ENCODE measurements around the gene TTC3.

The TTC3 gene

GRCh38 chr21:37076087-37076850, 3.2 kb downstream of the TTC3 start:
- Histone ChIP-seq H3K4me1 (ENCODE audit: control insufficient read depth in 1 of 2, insufficient read depth in 2 of 2, low read length in 2 of 2) (peaks cover 13 to 23% of the 10 kb centered on the region in 2 donors), H3K27me3 (ENCODE audit: low read depth, low read length) (no peaks in the 10 kb centered on the region), H3K36me3 (ENCODE audit: control insufficient read depth in 1 of 2, insufficient read depth in 2 of 2, low read length in 2 of 2) (peaks cover 0 to 9% of the 10 kb centered on the region in 2 donors), H3K9me3 (ENCODE audit: control insufficient read depth in 1 of 2, low read length in 2 of 2) (no peaks in the 10 kb centered on the region), H3K27ac (ENCODE audit: low read length) (no peak overlapping the region), H3K4me3 (ENCODE audit: low read depth in 1 of 2, low read length in 2 of 2) (no peak overlapping the region)

- Histone ChIP-seq H3K9me3 (ENCODE audit: control insufficient read depth in 1 of 2, low read length in 2 of 2) (no peaks in the 10 kb centered on the region), H3K4me1 (ENCODE audit: control insufficient read depth in 1 of 2, insufficient read depth in 2 of 2, low read length in 2 of 2) (peaks cover 5 to 20% of the 10 kb centered on the region in 2 donors), H3K27ac (ENCODE audit: low read length) (no peak overlapping the region), H3K4me3 (ENCODE audit: low read depth in 1 of 2, low read length in 2 of 2) (no peak overlapping the region), H3K27me3 (ENCODE audit: low read depth, low read length) (no peaks in the 10 kb centered on the region), H3K36me3 (ENCODE audit: control insufficient read depth in 1 of 2, insufficient read depth in 2 of 2, low read length in 2 of 2) (peaks cover 0 to 4% of the 10 kb centered on the region in 2 donors)
These were observed 4.3 kb downstream of the TTC3 start for GRCh38 chr21:37077403-37077802.

GRCh38 chr21:37079211-37079824, 6.3 kb downstream of the TTC3 start:
- Histone ChIP-seq H3K4me1 (ENCODE audit: control insufficient read depth in 1 of 2, insufficient read depth in 2 of 2, low read length in 2 of 2) (peaks cover 16 to 25% of the 10 kb centered on the region in 2 donors), H3K9me3 (ENCODE audit: control insufficient read depth in 1 of 2, low read length in 2 of 2) (no peaks in the 10 kb centered on the region), H3K27me3 (ENCODE audit: low read depth, low read length) (no peaks in the 10 kb centered on the region), H3K36me3 (ENCODE audit: control insufficient read depth in 1 of 2, insufficient read depth in 2 of 2, low read length in 2 of 2) (no peaks in the 10 kb centered on the region), H3K27ac (ENCODE audit: low read length) (no peak overlapping the region), H3K4me3 (ENCODE audit: low read depth in 1 of 2, low read length in 2 of 2) (no peak overlapping the region)

GRCh38 chr21:37082375-37082774, 9.3 kb downstream of the TTC3 start:
- Histone ChIP-seq H3K9me3 (ENCODE audit: control insufficient read depth in 1 of 2, low read length in 2 of 2) (no peaks in the 10 kb centered on the region), H3K36me3 (ENCODE audit: control insufficient read depth in 1 of 2, insufficient read depth in 2 of 2, low read length in 2 of 2) (no peaks in the 10 kb centered on the region), H3K27ac (ENCODE audit: low read length) (no peak overlapping the region), H3K4me1 (ENCODE audit: control insufficient read depth in 1 of 2, insufficient read depth in 2 of 2, low read length in 2 of 2) (peaks cover 11% of the 10 kb centered on the region in 2 donors), H3K27me3 (ENCODE audit: low read depth, low read length) (no peaks in the 10 kb centered on the region), H3K4me3 (ENCODE audit: low read depth in 1 of 2, low read length in 2 of 2) (no peak overlapping the region)

- Histone ChIP-seq H3K4me1 (ENCODE audit: control insufficient read depth in 1 of 2, insufficient read depth in 2 of 2, low read length in 2 of 2) (peaks cover 11% of the 10 kb centered on the region in 2 donors), H3K9me3 (ENCODE audit: control insufficient read depth in 1 of 2, low read length in 2 of 2) (no peaks in the 10 kb centered on the region), H3K4me3 (ENCODE audit: low read depth in 1 of 2, low read length in 2 of 2) (no peak overlapping the region), H3K27ac (ENCODE audit: low read length) (no peak overlapping the region), H3K27me3 (ENCODE audit: low read depth, low read length) (no peaks in the 10 kb centered on the region), H3K36me3 (ENCODE audit: control insufficient read depth in 1 of 2, insufficient read depth in 2 of 2, low read length in 2 of 2) (no peaks in the 10 kb centered on the region)
These were observed 9.9 kb downstream of the TTC3 start for GRCh38 chr21:37082856-37083528.

- H3K4me1 ChIP-seq (ENCODE audit: control insufficient read depth in 1 of 2, insufficient read depth in 2 of 2, low read length in 2 of 2), result peaks cover 11% of the 10 kb centered on the region in 2 donors
- no peak overlapping the region for H3K27ac ChIP-seq (ENCODE audit: low read length)
- H3K27me3 ChIP-seq (ENCODE audit: low read depth, low read length), result no peaks in the 10 kb centered on the region
- no peaks in the 10 kb centered on the region for H3K9me3 ChIP-seq (ENCODE audit: control insufficient read depth in 1 of 2, low read length in 2 of 2)
- H3K36me3 ChIP-seq (ENCODE audit: control insufficient read depth in 1 of 2, insufficient read depth in 2 of 2, low read length in 2 of 2), result peaks cover 0 to 3% of the 10 kb centered on the region in 2 donors
- no peak overlapping the region for H3K4me3 ChIP-seq (ENCODE audit: low read depth in 1 of 2, low read length in 2 of 2)
These were observed 12.7 kb downstream of the TTC3 start for GRCh38 chr21:37085726-37086125.

GRCh38 chr21:37087188-37087587, 14.1 kb downstream of the TTC3 start:
- Histone ChIP-seq H3K4me1 (ENCODE audit: control insufficient read depth in 1 of 2, insufficient read depth in 2 of 2, low read length in 2 of 2) (peaks cover 9 to 11% of the 10 kb centered on the region in 2 donors), H3K27me3 (ENCODE audit: low read depth, low read length) (no peaks in the 10 kb centered on the region), H3K4me3 (ENCODE audit: low read depth in 1 of 2, low read length in 2 of 2) (no peak overlapping the region), H3K36me3 (ENCODE audit: control insufficient read depth in 1 of 2, insufficient read depth in 2 of 2, low read length in 2 of 2) (peaks cover 0 to 11% of the 10 kb centered on the region in 2 donors), H3K27ac (ENCODE audit: low read length) (no peak overlapping the region), H3K9me3 (ENCODE audit: control insufficient read depth in 1 of 2, low read length in 2 of 2) (no peaks in the 10 kb centered on the region)

GRCh38 chr21:37088186-37088735, 15.2 kb downstream of the TTC3 start:
- H3K27me3 ChIP-seq (ENCODE audit: low read depth, low read length), result no peaks in the 10 kb centered on the region
- H3K9me3 ChIP-seq (ENCODE audit: control insufficient read depth in 1 of 2, low read length in 2 of 2), result no peaks in the 10 kb centered on the region
- H3K27ac ChIP-seq (ENCODE audit: low read length), result no peak overlapping the region
- no peak overlapping the region for H3K4me3 ChIP-seq (ENCODE audit: low read depth in 1 of 2, low read length in 2 of 2)
- peaks cover 0 to 13% of the 10 kb centered on the region in 2 donors for H3K36me3 ChIP-seq (ENCODE audit: control insufficient read depth in 1 of 2, insufficient read depth in 2 of 2, low read length in 2 of 2)
- H3K4me1 ChIP-seq (ENCODE audit: control insufficient read depth in 1 of 2, insufficient read depth in 2 of 2, low read length in 2 of 2), result peaks cover under 1 to 8% of the 10 kb centered on the region in 2 donors

GRCh38 chr21:37093977-37094376, 20.9 kb downstream of the TTC3 start:
- peaks cover 31 to 36% of the 10 kb centered on the region in 2 donors for H3K36me3 ChIP-seq (ENCODE audit: control insufficient read depth in 1 of 2, insufficient read depth in 2 of 2, low read length in 2 of 2)
- no peaks in the 10 kb centered on the region for H3K4me1 ChIP-seq (ENCODE audit: control insufficient read depth in 1 of 2, insufficient read depth in 2 of 2, low read length in 2 of 2)
- no peak overlapping the region for H3K4me3 ChIP-seq (ENCODE audit: low read depth in 1 of 2, low read length in 2 of 2)

GRCh38 chr21:37095821-37096220, 22.8 kb downstream of the TTC3 start:
- Histone ChIP-seq H3K27ac (ENCODE audit: low read length) (no peak overlapping the region), H3K27me3 (ENCODE audit: low read depth, low read length) (no peaks in the 10 kb centered on the region), H3K9me3 (ENCODE audit: control insufficient read depth in 1 of 2, low read length in 2 of 2) (no peaks in the 10 kb centered on the region), H3K4me1 (ENCODE audit: control insufficient read depth in 1 of 2, insufficient read depth in 2 of 2, low read length in 2 of 2) (no peaks in the 10 kb centered on the region), H3K4me3 (ENCODE audit: low read depth in 1 of 2, low read length in 2 of 2) (no peak overlapping the region), H3K36me3 (ENCODE audit: control insufficient read depth in 1 of 2, insufficient read depth in 2 of 2, low read length in 2 of 2) (peaks cover 32 to 35% of the 10 kb centered on the region in 2 donors)

More at GRCh38 chr21:37093977-37094376, 20.9 kb downstream of the TTC3 start:
- H3K27ac ChIP-seq (ENCODE audit: low read length), result no peak overlapping the region
- H3K27me3 ChIP-seq (ENCODE audit: low read depth, low read length), result no peaks in the 10 kb centered on the region
- H3K9me3 ChIP-seq (ENCODE audit: control insufficient read depth in 1 of 2, low read length in 2 of 2), result no peaks in the 10 kb centered on the region

GRCh38 chr21:37098751-37099150, 25.7 kb downstream of the TTC3 start:
- Histone ChIP-seq H3K36me3 (ENCODE audit: control insufficient read depth in 1 of 2, insufficient read depth in 2 of 2, low read length in 2 of 2) (peaks cover 23 to 35% of the 10 kb centered on the region in 2 donors), H3K9me3 (ENCODE audit: control insufficient read depth in 1 of 2, low read length in 2 of 2) (no peaks in the 10 kb centered on the region), H3K4me3 (ENCODE audit: low read depth in 1 of 2, low read length in 2 of 2) (no peak overlapping the region), H3K27me3 (ENCODE audit: low read depth, low read length) (no peaks in the 10 kb centered on the region), H3K4me1 (ENCODE audit: control insufficient read depth in 1 of 2, insufficient read depth in 2 of 2, low read length in 2 of 2) (no peaks in the 10 kb centered on the region), H3K27ac (ENCODE audit: low read length) (no peak overlapping the region)

All from muscle layer of duodenum (tissue), 2 donors.